ENCODE data around the gene SPOPL.
"Not testable (repeated sequence)": the region's sequence is repeated elsewhere in the genome, so short reads cannot be mapped to it uniquely, and the experiment has no call there.

Gene SPOPL

DNA sequence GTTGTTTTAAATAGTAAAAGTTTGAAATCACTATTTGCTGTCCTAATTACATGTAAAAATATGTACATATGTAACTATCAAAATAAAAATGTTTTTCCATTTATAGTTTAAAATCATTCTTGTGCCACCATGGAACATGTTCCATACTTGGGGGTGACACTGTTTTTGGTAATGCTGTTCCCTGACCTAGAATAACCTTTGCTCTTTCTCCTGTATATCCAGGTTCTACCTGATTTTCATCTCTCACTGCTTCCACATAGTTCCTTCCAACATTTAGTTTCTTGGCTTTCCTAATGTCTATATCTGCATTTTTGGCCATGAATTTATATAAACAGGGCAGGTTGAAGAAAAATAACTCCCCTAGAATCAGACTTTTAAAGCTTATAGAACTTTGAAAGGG is 2.5 kb downstream of the SPOPL start:
- ATAC-seq, result no peak
- Mint-ChIP-seq H3K27me3 (no peaks in the 10 kb centered on the region), H3K27ac (peak overlapping the region in 1 of 2 donors; percentile 75), H3K4me3 (peak overlapping the region; percentile 41 to 94), H3K9me3 (no peaks in the 10 kb centered on the region), H3K4me1 (peaks cover 29% of the 10 kb centered on the region)
- no peak for DNase-seq

DNA sequence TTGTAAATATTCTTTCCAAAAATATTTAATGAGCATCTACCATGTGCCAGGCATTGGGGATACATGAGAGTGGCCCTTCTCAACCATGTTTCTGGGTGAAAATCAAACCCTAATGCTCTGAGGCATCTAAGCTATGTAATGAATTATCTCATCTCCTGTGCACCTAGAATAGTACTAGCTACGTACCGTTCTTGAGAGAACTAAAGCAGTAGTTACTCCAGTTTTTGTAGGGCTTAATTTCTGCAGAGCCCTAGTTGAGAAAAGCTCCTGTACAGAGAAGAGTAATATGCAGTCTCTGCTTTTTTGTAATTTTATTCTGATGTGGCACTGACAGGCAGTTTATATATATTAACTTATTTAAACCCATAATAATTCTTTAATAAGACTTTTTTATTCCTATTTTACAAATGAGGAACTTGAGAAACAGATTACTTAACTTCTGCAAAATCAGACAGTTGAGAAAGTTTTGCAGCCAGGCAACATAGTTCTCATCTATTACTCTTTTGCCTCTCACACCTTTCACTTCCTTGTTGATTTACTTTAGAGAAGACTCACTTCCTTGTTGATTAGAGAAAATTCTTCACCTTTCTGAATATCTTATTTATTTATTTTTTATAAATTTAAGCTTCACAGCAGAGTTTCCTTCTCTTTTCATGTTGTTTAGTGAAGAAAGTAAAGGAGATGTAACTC is 3.1 kb downstream of the SPOPL start:
- Mint-ChIP-seq H3K27ac (no peak overlapping the region), H3K27me3 (no peaks in the 10 kb centered on the region), H3K4me1 (peaks cover 33% of the 10 kb centered on the region), H3K4me3 (peak overlapping the region; percentile 41 to 94), H3K9me3 (no peaks in the 10 kb centered on the region)
- DNase-seq, result no peak
- no peak for ATAC-seq

DNA sequence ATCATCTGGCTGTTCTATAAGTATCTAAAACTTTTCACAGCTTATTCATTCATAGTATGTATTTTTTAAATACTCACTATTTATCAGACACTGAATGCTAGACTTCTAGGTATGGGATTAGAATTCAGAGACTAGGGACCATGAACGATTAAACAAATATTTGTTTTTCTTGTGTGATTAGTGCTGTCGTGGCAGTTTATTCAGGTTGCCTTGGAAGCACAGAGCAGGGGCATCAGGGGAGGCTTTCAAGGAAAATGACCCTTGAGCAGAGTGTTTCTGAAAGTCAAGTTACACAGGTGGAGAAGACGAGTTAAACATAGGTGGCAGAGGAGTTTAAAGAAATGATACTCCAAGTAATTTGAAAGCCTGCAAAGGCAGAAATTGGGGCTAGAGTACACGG is 5.7 kb downstream of the SPOPL start:
- Mint-ChIP-seq H3K27ac (no peak overlapping the region), H3K4me3 (no peak overlapping the region), H3K9me3 (no peaks in the 10 kb centered on the region), H3K27me3 (no peaks in the 10 kb centered on the region), H3K4me1 (peaks cover 25% of the 10 kb centered on the region)
- DNase-seq, result no peak
- no peak for ATAC-seq

DNA sequence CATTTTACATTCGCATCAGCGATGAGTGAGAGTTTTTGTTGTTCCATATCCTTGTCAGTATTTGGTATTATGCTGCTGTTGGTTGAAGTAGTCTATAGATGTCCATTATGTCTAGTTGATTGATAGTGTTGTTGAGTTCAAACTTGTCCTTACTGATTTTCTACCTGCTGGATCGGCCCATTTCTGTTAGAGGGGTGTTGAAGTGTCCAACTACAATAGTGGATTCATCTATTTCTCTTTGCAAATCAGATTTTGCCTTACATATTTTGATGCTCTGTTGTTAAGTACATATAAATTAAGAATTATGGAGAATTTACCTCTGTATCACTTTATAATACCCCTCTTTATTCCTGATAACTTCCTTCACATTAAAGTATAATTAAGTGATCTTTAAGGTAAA is 8.7 kb downstream of the SPOPL start:
- no peak for ATAC-seq
- Mint-ChIP-seq H3K4me1 (peaks cover 39% of the 10 kb centered on the region), H3K27ac (no peak overlapping the region), H3K27me3 (no peaks in the 10 kb centered on the region), H3K4me3 (no peak overlapping the region), H3K9me3 (peaks cover 3 to 5% of the 10 kb centered on the region in 2 donors)
- DNase-seq, result no peak

DNA sequence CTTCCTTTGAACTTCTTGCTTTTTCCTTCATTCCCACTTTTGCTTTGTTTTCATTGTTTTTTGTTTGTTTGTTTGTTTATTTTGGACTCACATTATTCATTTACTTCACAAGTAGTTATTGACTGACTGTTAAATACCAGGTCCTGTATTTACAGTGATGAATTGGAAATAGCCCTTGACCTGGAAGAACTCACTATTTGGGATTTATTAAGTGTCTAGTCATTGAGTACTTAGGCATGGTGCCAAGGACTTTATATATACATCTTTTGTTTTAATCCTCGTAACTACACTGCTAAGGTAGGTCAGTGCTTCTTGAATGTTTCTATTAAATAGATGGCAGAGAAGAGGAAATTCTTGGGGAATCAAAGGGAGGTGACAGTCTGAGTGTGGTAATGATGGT is 11.1 kb downstream of the SPOPL start:
- Mint-ChIP-seq H3K27me3 (no peaks in the 10 kb centered on the region), H3K4me1 (peaks cover 37% of the 10 kb centered on the region), H3K4me3 (no peak overlapping the region), H3K9me3 (peaks cover 3 to 5% of the 10 kb centered on the region in 2 donors), H3K27ac (no peak overlapping the region)
- no peak for ATAC-seq
- no peak for DNase-seq

DNA sequence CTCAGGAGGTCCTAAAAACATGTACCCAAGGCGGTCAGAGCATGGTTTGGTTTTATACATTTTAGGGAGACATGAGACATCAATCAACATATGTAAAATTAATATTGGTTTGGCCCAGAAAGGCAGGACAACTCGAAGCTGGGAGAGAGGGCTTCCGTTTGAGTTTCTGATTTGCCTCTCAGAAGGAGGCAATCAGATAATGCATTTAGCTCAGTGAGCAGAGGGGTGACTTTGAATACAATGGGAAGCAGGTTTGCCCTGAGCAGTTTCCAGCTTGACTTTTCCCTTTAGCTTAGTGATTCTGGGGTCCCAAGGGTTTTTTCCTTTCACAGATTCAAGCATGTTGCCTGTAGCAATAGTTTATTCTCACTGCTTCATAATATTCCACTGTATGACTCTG is 12.6 kb downstream of the SPOPL start:
- Mint-ChIP-seq H3K9me3 (peaks cover 3 to 5% of the 10 kb centered on the region in 2 donors), H3K4me1 (peaks cover 37% of the 10 kb centered on the region), H3K27me3 (no peaks in the 10 kb centered on the region), H3K27ac (no peak overlapping the region), H3K4me3 (no peak overlapping the region)
- no peak for ATAC-seq
- DNase-seq, result no peak

DNA sequence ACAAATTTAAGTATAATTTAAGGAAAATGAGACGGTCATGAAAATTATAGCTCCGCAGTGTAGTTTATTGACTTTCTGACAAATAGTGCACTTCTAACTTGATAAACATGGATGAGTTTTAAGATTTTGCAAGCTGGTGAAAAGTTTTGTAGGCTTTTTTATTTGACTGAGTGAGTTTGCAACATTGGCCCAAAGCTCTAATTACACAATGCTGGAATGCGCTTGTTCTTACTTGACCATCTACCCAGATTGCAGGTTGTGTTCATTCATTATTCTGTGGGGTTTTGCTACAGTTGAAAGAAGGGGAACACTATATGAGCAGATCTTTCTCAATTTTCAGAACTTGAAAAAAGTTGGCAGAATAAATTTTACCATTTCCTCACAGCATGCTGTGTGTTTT is 13.5 kb downstream of the SPOPL start:
- H3K9me3 Mint-ChIP-seq, result peaks cover 3 to 5% of the 10 kb centered on the region in 2 donors
- no peaks in the 10 kb centered on the region for H3K27me3 Mint-ChIP-seq
- no peak overlapping the region for H3K4me3 Mint-ChIP-seq
- DNase-seq (no peak), ATAC-seq (no peak)
- no peak overlapping the region for H3K27ac Mint-ChIP-seq
- peaks cover 32% of the 10 kb centered on the region for H3K4me1 Mint-ChIP-seq

DNA sequence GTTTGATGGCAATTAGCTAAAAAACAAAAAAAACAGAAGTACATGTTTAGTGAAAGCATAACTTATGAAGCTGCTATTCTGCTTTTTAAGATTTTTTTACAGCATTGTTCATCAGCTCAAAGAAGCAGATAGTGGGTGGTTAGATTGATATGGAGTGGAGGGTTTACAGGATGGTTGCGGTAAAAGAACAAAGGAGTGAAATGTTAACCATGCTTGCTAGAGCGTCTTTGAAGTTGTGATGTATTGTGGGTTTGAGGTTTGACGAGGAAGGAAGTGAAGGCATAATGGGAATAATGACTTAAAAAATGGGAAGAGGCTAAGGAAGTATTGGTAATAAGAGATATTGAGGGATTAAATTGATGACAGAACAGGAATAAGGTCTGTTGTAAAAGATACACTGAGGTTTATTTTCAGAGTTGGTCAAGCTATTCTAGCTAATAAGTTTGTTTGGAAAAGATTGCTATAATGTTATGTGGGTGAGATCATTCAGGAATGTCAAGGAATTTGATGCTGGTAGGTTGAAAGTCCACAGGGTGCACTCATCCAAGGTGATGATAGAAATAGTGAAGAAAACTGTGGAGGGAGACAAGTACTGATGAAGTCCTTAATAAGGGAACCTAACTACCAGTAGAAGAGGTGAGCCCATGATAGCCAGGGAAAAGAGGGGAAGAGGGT is 14.6 kb downstream of the SPOPL start:
- Mint-ChIP-seq H3K27ac (no peak overlapping the region), H3K4me3 (no peak overlapping the region), H3K9me3 (peaks cover 3 to 5% of the 10 kb centered on the region in 2 donors), H3K27me3 (no peaks in the 10 kb centered on the region), H3K4me1 (peaks cover 32% of the 10 kb centered on the region)
- DNase-seq (no peak), ATAC-seq (no peak)

DNA sequence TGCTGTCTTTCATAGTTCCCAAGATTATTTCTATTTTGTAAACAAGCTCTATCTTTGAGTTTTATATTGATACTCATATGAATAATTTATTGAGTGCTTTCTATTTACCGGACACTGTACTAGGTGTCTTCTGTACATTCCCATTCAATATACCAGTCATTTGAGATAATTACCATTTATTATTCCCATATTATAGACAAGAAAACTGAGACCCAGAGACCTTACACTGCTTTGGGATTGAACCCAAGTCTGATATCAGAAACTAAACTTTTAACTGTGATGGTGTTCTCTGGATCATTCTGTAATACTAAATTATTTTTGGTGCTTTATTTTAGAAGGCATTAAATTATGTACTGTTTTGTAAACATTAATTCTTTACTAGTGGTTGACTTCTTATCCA is 17.3 kb downstream of the SPOPL start:
- Mint-ChIP-seq H3K27me3 (no peaks in the 10 kb centered on the region), H3K4me3 (no peak overlapping the region), H3K27ac (no peak overlapping the region), H3K4me1 (peaks cover 25% of the 10 kb centered on the region), H3K9me3 (peaks cover 0 to 6% of the 10 kb centered on the region in 2 donors)
- no peak for ATAC-seq
- DNase-seq, result no peak

DNA sequence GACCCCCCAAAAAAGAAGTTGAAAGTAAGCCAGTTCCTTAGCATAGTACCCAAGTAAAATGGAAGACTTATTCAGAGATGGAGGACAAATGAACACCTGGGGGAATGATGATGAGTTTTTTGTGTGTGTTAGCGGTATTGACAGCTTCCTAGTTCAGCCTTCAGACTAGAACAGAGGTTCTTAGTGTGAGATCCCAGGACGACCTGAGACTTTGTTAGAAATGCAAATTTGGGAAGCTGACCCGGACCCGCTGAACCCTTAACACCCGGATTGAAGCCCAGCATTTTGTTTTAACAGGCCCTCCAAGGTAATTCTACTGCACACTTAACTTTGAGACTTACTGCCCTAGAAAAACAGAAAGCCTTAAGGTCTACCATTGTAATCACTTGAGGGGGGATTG is 20.3 kb downstream of the SPOPL start:
- no peaks in the 10 kb centered on the region for H3K27me3 Mint-ChIP-seq
- no peak overlapping the region for H3K27ac Mint-ChIP-seq
- peaks cover 8% of the 10 kb centered on the region for H3K4me1 Mint-ChIP-seq
- H3K4me3 Mint-ChIP-seq, result no peak overlapping the region
- H3K9me3 Mint-ChIP-seq, result peaks cover 11 to 19% of the 10 kb centered on the region in 2 donors
- ATAC-seq, result no peak
- DNase-seq, result no peak

DNA sequence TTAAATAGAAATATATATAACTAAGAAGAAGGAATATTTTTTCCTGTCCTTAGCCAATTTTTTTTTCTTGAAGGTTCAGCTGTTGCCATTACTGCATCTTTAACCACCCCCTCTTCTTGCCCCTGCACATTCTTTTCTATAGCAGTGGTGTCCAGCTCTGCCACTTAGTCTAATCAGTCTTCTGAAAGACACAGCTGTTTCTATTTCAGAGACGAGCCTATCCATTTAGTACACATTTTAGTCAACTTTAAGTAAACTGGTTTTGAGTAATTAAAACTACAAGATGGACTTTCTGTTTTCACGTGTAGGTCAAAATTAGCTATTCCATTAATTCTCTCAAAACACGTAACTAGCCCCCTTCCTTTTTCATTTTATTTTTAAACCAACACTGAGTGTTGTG is 21.0 kb downstream of the SPOPL start:
- H3K27ac Mint-ChIP-seq, result peak overlapping the region in 1 of 2 donors; percentile 92
- no peak overlapping the region for H3K4me3 Mint-ChIP-seq
- no peaks in the 10 kb centered on the region for H3K27me3 Mint-ChIP-seq
- no peak for DNase-seq
- peaks cover 11 to 19% of the 10 kb centered on the region in 2 donors for H3K9me3 Mint-ChIP-seq
- ATAC-seq, result no peak
- H3K4me1 Mint-ChIP-seq, result peaks cover 11% of the 10 kb centered on the region

DNA sequence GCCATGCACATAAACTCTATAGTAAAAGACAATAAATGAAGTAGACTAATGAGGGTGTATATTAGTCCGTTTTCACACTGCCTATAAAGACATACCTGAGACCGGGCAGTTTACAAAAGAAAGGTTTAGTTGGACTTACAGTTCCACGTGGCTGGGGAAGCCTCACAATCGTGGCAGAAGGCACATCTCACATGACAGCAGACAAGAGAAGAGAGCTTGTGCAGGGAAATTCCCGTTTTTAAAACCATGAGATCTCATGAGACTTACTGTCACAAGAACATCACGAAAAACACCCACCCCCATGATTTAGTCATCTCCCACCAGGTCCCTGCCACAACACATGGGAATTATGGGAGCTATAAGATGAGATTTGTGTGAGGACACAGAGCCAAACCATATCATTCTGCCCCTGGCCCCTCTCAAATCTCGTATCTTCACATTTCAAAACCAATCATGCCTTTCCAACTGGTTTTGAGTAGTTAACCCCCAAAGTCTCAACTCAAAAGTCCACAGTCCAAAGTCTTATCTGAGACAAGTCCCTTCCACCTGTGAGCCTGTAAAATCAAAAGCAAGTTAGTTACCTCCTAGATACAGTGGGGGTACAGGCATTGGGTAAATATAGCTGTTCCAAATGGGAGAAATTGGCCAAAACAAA is 21.6 kb downstream of the SPOPL start:
- not testable (repeated sequence) for DNase-seq, H3K27me3 Mint-ChIP-seq
- H3K4me1 Mint-ChIP-seq, result peaks cover 15% of the 10 kb centered on the region
- peaks cover 11 to 19% of the 10 kb centered on the region in 2 donors for H3K9me3 Mint-ChIP-seq
- peak overlapping the region in 1 of 2 donors; percentile 19 for H3K4me3 Mint-ChIP-seq
- ATAC-seq, result peak; percentile 12
- peak overlapping the region; percentile 80 to 92 for H3K27ac Mint-ChIP-seq

DNA sequence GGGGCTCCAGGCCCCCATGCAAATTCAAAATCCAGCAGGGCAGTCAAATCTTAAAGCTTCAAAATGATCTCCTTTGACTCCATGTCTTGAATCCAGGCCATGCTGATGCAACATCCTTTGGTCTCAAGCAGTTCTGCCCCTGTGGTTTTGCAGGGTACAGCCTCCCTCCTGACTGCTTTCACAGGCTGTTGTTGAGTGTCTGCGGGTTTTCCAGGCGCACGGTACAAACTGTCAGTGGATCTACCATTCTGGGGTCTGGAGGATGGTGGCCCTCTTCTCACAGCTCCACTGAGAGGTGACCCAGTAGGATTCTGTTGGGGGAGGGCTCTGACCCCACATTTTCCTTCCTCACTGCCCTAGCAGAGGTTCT is 22.1 kb downstream of the SPOPL start:
- Mint-ChIP-seq H3K4me3 (peak overlapping the region in 1 of 2 donors; percentile 42), H3K4me1 (peaks cover 15% of the 10 kb centered on the region), H3K27ac (peak overlapping the region; percentile 80 to 92), H3K9me3 (peaks cover 11 to 19% of the 10 kb centered on the region in 2 donors)
- DNase-seq, result peak in 1 of 2 donors; percentile 32
- ATAC-seq, result peak; percentile 76
- not testable (repeated sequence) for H3K27me3 Mint-ChIP-seq

DNA sequence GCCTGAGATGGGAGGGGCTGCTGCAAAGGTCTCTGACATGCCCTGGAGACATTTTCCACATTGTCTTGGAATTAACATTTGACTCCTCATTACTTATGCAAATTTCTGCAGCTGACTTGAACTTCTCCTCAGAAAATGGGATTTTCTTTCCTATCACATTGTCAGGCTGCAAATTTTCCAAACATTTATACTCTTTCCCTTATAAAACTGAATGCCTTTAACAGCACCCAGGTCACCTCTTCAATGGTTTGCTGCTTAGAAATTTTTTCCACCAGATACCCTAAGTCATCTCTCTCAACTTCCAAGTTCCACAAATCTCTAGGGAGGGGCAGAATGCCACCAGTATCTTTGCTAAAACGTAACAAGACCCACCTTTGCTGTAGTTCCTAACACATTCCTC is 22.8 kb downstream of the SPOPL start:
- DNase-seq, ATAC-seq, H3K27me3 Mint-ChIP-seq, H3K4me3 Mint-ChIP-seq: not testable (repeated sequence)
- peak overlapping the region in 1 of 2 donors; percentile 52 for H3K27ac Mint-ChIP-seq
- H3K9me3 Mint-ChIP-seq, result peaks cover 11 to 19% of the 10 kb centered on the region in 2 donors
- H3K4me1 Mint-ChIP-seq, result peaks cover 15% of the 10 kb centered on the region

DNA sequence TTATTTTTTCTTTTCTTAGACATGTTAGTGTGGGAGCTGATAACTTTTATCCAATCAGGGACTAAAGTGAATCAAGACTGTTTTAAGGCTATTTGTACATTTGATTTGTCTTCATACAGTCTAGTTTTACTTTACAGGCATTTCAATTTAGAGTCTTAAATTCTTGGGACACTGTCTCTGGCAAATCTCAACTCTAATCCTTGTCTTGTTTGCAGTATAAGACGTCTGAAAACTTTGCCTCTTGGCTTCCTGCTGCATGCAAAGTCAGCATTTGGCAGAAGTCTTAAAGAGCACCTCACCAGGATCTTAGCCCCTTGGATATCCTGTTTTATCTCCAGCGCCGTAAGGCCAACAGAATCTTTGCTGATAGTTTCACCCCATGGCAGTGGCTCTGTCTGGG is 30.3 kb downstream of the SPOPL start:
- ATAC-seq (no peak), DNase-seq (no peak)

DNA sequence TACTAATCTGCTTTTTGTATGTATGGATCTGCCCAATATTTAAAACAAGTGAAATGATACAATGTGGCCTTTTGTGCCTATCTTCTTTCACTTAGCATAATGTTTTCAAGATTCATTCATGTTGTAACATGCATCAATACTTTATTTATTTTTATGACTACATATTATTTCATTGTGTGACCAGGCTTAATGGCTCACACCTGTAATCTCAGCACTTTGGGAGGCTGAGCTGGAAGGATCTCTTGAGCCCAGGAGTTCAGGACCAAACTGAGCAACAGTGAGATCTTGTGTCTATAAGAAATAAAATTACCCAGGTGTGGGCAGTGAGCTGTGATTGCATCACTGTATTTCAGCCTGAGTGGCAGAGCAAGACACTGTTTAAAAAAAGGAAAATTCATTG is 33.2 kb downstream of the SPOPL start:
- H3K9me3 Mint-ChIP-seq, result peaks cover 7 to 24% of the 10 kb centered on the region in 2 donors
- ATAC-seq (no peak), DNase-seq (no peak)
- no peaks in the 10 kb centered on the region for H3K27me3 Mint-ChIP-seq
- no peak overlapping the region for H3K27ac Mint-ChIP-seq
- peaks cover 10% of the 10 kb centered on the region for H3K4me1 Mint-ChIP-seq
- no peak overlapping the region for H3K4me3 Mint-ChIP-seq

More for the DNA sequence above, 30.3 kb downstream of the SPOPL start:
- no peak overlapping the region for H3K27ac Mint-ChIP-seq
- H3K27me3 Mint-ChIP-seq, result no peaks in the 10 kb centered on the region
- H3K4me3 Mint-ChIP-seq, result no peak overlapping the region
- peaks cover 0 to 11% of the 10 kb centered on the region in 2 donors for H3K9me3 Mint-ChIP-seq
- H3K4me1 Mint-ChIP-seq, result peaks cover 18% of the 10 kb centered on the region
